ENCODE measurements around the gene NFE2L2.
"Not testable (repeated sequence)": the region's sequence is repeated elsewhere in the genome, so short reads cannot be mapped to it uniquely, and the experiment has no call there.

NFE2L2 gene

DNA sequence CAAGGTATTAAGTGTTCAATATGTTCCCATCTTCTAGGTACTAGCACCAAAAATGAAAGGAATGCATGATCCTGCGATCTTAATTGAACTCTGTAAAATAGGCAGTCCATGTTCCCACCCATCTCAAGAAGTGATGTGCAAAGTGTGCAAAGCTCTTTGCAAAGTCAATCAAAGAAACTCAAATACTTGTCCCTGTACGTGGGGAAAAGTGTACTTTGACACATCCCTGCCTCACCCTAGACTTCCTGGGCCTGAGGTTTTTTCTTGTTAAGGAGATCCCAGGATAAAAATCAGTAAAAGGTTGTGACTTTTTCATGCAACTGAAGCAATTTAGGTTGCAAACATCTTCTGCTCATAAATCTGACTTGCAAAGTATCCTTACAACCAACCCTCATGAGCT, 26.6 kb downstream of the NFE2L2 start:
- no peak for DNase-seq (ENCODE audit: low read depth)

DNA sequence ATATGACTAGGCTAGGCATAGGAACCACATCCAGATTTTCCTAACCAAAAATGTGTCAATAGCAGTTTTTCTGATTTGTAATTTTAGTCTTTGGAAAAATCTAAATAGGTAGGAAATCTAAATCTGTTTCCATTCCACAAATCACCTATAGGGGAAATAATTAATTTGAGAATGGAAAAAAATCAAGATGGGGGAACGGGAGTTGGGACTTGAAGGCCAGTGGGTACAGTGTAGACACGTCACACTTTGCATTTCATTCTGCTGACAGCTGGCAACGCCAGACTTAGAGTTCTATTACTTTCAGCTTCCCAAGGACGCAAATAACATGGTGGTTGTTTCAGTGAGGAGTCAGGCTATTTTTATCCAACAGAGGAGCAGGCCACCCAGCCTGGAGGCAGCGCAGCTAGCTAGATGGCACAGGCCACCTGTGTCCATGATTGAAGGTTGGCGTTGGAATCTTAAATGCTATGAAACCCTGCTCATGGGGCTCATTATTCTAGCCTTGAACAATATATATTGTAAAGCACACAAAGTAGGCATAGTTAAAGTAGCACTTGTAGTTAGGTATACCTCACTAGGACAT, 28.6 kb downstream of the NFE2L2 start:
- DNase-seq (ENCODE audit: low read depth), result no peak

DNA sequence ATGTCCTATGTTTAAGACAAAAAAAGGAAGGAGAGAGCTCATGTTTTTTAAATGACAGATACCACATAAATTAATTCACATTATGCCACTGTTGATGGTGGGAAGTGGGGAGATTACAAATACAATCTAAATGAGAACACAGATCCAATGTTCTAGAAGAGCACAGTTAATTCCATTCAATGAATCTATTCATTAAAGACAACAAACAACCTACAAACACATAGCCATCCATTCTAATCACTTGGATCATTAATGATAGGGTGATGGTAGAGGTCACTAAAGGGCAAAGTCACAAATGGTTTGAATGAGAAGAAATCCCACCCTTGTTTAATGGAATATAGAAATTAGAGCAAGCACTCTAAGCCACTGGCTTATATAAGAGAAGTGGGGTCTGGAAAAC, 30.3 kb downstream of the NFE2L2 start:
- DNase-seq (ENCODE audit: low read depth), result no peak

DNA sequence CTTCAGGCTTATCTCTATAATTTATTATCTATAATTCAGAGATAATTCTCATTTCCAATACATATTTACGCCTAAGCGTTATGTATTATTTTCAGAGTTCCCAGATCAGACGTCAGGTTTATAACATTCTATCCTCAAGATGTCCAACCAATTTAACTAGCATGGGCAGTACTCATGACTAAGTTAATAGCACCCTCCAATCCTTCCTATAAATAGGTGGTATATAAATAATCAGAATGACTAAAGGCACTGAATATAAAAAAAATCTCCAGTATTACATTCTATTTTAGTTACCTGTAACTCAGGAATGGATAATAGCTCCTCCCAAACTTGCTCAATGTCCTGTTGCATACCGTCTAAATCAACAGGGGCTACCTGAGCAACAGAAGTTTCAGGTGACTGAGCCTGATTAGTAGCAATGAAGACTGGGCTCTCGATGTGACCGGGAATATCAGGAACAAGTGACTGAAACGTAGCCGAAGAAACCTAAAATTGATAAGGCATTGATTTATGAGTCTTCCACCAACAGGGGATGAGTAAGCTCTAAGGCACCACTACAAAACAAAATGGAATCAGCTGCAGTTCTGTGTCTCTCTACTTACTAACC, 32.3 kb downstream of the NFE2L2 start:
- no peak for DNase-seq (ENCODE audit: low read depth)

DNA sequence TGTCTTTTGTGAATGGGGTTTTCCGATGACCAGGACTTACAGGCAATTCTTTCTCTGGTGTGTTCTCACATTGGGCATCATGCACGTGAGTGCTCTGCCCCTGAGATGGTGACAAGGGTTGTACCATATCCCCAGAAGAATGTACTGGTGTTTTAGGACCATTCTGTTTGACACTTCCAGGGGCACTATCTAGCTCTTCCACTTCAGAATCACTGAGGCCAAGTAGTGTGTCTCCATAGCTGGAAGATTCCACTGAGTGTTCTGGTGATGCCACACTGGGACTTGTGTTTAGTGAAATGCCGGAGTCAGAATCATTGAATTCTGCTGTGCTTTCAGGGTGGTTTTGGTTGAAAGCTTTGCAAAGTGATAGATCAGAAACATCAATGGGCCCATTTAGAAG, 33.3 kb downstream of the NFE2L2 start:
- DNase-seq (ENCODE audit: low read depth), result no peak

DNA sequence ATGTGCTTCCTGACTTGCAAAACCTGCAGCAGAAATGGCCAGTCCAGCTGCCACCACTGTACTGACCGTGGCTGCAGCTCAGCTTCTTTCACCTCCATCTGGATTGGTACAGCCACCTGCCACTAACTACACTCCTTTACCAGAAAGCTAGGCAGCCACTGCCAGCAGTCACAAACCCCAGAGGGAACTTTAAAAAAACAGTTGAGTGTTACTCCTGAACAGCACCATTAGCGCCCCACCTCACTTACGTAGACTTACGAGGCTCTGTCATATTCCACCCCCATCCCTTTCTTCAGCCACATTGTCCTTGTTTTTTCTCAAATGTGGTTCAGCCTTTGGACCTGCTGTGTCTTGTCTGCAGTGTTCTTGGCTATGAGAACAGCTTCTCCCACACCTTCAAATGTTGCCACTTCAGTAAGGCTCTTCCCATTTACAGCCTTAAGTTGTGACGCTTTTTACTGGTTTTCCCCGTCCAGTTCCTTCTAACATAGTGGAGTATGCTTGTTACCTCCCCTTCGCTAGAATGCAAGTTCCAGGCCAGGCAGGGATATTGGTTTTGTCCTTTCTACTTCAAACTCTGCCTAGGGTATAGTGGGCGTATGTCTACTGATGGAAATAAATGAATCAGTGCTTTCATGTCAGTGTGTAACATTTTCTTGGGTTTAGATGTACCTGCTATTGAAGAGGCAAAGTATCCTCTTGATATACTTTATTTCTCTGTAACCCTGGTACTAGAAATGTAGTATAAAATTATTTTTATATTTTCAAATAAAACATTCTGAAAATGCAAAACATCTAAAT, 34.9 kb downstream of the NFE2L2 start:
- DNase-seq (ENCODE audit: low read depth), result no peak

DNA sequence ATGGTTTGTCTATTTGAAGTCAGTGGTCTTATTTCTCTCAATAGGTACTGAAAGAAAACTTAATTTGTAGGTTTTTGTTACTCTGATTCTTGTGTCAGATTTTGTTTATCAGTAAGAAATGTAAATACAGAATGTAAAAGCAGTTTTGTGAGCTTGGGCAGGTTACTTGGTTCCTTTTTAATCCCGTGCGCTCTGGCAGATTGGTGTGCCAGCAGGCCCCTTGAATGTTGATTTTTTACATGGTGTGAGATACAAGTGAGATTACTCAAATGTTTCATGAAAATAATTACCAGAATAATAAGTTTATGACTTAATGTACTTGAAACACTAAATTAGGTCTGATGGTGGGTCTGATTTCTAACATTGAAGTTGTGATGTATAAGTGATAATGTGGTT, 38.6 kb downstream of the NFE2L2 start:
- no peak for DNase-seq (ENCODE audit: low read depth)

DNA sequence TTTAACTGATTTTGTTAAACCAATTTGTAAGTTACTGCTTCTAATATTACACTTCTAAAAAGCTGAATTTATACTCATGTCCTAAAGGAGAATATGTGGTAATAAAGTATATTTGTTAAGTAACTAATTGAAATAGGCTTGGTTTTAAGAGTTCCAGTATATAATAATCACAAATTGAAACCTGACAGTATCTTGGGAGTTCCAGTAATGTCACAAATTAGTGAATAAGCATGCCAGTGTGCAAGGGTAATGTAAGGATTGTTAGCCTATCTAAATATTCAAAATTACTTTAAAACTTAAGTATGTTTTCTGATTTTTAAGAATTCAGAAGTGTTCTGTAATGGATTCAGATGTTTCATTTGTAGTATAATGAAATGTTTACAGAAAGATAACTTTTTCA, 41.1 kb downstream of the NFE2L2 start:
- not testable (repeated sequence) for DNase-seq (ENCODE audit: low read depth)

DNA sequence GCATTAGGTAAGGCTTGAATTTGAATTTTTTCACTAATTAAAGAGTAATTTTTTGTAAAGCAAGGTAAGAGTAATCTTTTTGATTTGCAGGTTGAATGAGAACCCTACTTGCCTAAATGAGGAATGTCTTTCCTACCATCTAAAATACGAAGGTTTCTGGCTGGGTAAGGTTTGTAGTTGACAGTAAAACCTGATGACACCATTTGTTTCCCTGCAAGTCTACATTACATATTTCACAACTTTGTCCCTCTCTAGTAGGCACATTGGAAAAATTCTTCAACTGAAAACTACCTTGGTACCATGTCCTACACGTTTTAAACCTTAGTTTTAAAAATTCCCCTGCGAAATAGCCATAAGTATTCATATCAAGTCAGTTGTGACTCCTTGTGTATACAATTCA, 42.6 kb downstream of the NFE2L2 start:
- no peak for DNase-seq (ENCODE audit: low read depth)

DNA sequence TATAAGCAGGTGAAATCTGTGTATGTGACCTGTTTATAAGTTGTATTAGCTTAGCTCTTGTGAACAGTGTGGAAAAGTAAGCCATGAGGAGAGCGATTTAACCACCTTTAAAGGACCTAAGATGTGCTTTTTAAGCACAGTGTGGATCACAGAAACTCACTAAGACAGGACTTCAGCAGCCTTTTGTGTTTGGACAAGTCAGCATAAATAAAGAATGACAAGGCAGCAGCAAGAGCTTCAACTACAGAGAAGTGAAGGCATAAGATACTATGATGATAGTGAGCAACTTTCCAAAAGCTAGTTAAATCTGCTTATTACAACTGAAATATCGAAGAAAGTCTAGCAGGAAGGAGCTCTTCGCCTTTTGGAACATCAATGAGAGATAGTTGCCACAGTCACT, 43.0 kb downstream of the NFE2L2 start:
- DNase-seq (ENCODE audit: low read depth), result no peak

DNA sequence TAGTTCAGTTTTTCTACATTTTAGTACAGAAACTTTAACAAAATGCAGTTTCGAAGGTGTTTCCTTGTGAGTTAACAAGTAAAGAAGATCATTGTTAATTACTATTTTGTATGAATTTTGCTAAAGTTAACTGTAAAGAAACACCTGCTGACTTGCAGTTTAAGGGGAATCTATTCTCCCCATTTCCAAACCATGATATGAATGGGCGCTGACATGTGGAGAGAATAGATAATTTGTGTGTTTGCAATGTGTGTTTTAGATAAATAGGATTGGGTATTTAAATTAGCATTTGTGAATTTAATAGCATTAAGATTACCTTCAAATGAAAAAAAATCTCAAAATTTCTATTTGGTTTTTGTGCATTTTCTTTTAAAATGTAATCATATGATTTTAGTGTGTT, 44.7 kb downstream of the NFE2L2 start:
- not testable (repeated sequence) for DNase-seq (ENCODE audit: low read depth)

DNA sequence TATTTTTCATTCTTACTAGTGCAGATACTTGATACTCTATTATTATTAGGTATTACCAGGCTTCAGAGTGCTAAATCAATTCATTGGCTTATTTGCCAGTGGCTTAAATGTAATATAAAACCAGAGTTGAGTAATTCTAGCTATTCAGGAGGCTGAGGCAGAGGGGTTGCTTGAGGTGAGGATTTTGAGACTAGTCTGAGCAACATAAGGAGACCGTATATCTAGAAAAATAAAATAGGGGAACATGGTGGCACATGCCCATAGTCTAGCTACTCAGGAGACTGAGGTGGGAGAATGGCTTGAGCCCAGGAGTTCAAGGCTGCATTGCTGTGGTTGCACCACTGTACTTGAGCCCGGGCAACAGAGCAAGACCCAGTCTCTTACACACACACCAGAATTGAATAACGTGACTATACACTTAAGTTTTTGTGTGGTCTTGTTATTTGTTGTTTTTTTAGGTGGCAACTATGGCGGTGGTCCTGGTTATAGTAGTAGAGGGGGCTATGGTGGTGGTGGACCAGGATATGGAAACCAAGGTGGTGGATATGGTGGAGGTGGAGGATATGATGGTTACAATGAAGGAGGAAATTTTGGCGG, 47.2 kb downstream of the NFE2L2 start:
- DNase-seq (ENCODE audit: low read depth), result no peak

DNA sequence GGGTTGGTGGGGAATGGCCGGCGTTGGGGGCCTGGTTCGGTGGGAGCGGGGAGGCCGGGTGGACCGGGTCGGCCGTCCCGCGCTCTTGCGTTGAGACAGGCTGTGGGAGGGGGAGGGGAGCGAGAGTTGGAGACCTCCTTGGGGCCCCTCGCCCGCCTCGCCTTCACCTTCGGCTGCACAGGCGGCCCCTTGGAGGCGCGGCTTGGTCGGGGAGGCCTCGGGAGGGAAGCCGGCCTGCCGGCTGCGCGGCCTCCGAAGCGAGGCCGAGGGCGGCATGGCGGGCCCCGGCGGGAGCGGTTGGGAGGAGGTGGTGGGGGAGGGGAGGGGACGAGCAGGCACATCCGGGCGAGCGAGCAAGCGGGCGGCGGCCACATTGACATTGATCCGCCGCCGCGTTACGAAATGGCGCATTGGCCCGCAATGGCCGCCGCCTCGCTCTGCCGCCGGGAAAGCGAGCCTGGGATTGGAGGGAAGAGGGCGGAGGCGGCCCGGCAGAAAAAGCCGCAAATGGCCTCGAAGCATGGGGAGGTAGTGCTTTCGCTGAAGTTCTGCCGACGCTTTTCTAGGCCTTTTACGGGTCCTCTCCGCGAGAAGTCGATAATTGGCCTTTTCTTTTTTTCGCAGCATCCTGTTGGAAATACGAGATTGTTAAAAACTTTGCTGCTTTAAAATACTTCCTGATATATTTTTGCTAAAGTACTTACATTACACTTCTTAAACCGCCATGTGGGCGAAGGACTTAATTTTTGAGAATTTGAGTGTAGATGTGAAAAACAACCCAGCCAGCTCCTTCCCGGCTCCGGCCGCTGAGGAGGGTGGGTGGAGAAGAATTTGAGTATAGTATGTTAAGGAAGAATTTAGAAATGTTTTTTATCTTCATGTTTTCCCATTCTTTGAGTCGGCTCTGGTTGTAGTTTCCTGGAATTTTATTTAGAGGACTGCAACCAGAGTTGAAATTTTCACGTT, 51.4 kb downstream of the NFE2L2 start:
- DNase-seq (ENCODE audit: low read depth), result peak; percentile 57

DNA sequence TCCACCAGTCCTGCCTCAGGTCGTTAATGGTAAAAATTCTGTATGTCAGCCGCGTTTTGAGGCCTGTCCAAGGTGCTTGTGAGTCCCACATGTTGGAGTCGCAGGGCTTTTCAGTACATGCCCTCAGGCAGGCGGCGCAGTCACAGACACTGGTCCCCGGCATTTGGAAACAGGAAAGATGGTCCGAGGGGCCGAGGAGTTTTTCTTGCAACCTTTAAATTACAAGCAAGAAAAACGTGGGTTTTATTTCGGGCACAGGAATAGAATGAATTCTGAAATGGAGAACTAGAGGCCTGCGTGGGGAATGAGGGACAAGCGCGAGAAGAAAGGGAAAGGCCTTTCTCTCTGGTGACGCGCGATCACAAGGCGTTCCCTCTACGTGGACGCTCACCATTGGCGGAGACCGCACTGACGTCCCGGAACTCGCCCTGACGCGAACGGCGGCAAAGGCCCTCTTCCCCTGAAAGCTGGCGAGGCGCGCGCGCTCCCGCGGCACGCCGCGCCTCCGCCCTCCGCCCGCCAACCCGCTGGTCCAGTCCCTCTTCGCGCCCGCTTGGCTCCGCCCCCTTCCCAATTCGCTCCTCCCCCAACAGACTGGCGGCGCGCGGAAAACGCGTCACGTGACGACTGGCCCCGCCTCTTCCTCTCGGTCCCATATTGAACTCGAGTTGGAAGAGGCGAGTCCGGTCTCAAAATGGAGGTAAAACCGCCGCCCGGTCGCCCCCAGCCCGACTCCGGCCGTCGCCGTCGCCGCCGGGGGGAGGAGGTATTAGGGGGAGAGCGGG, 52.2 kb downstream of the NFE2L2 start, which contains the start of gene HNRNPA3:
Gene HNRNPA3, plus strand, starts transcription at position 689 of the 785 bp plus-strand sequence. Its CDS starts 6 bp downstream, at position 695.
- peak; percentile 97 for DNase-seq (ENCODE audit: low read depth)

DNA sequence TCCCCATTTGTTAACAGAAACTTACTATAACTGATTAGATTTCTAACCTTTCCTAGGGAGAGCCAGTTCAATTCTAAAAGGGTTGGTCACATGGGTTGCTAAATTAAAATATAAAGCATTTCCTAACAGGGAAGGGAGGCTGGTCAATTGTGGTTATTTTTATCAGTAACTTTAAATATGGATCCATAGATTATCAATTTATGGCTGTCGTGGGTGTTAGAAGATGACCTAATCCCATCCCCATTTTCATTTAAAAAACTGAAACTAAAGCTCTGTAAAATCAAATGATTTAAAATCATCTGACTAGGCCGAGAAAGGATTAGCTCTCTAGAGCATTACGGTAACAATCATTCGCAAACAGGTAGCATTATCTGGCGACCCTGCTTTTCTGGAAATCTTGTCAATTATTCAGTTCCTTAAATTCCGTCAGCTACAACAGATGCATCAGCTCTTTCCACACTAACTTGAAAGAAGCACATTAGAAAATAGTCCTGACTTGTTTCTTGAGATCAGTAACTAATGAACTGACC, 52.9 kb downstream of the NFE2L2 start:
- no peak for DNase-seq (ENCODE audit: low read depth)

DNA sequence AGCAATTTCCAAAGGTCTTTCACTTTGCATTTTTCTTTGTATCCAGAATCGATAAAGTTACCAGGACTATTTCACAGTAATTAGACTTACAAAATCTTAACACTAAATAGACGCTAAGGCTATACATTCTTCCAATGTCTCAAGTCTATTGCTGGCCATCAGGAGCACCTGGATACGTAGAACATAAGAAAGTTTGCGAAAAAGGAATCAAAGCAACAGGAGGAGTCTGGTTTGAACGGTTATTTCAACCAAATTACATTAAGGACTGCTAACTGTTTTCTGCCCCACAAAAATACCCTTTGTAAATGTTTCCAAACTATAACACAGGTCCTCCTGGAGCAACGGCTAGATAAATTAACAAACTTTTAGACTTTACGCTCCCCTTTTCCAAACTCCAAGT, 53.4 kb downstream of the NFE2L2 start:
- DNase-seq (ENCODE audit: low read depth), result no peak

DNA sequence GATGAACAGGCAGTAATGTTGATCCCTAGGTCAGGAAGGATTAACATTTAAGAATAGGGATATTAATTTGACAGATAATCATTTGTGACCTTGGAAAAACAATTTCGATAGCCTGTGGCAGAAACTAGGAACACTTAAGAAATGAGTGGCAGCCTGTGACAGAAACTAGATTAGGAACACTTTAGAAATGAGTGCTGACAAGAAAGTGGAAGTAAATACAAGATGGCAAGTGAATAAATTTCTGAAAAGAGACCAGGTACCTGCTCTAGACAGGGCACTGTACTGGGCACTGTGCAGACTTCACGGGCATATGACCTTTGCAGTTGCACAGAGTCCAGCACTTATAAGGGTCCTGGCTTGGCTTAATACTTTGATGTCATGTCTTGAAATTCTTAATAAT, 57.4 kb downstream of the NFE2L2 start:
- no peak for DNase-seq (ENCODE audit: low read depth)

DNA sequence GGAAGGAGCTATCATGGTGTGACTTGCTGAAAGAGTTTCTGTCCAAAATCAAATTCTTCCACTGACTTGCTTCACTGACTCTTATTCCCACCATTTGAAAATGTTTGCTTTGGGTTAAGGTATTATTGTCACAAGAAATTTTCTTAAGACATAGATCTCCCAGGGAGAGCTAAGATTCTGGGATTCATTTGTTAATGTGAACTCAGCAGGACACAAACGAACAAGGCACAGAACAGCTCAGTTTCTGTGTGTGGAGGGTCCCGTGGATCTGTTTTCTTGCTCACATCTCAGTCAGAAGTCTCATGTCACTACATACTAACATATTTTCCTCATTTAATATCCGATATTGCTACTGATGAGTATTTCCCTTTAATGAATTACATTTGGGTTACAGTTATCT, 60.1 kb downstream of the NFE2L2 start:
- no peak for DNase-seq (ENCODE audit: low read depth)

DNA sequence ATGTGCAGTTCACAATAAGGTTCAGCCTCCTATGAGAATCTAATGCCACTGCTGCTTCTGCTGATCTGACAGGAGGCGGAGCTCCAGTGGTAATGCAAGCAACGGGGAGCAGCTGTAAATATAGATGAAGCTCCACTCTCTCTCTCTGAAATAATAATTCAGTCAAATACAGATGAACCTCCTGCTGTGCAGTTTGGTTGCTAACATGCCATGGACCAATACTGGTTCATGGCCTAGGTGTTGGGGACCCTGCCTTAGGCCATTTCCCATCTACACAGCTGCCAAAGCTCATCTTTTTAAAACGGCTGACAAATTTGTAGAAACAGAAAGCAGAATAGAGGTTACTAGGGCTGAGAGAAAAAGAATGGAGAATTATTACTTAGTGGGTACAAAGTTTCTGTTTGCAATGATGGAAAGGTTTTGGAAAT, 62.6 kb downstream of the NFE2L2 start:
- DNase-seq (ENCODE audit: low read depth), result no peak

DNA sequence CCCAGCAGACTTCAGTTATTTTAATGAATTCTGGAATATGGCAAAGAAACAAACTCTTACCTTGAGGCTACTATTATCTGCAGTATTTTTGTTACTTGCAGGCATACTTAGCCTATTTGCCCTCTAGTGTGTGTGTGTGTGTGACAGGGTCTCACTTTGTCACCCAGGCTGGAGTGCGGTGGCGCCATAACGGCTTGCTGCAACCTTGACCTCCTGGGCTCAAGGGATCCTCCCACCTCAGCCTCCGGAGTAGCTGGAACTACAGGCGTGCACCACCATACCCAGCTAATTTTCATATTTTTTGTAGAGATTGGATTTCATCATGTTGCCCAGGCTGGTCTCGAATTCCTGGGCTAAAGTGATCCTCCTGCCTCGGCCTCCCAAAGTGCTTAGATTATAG, 64.1 kb downstream of the NFE2L2 start:
- DNase-seq (ENCODE audit: low read depth), result not testable (repeated sequence)

DNA sequence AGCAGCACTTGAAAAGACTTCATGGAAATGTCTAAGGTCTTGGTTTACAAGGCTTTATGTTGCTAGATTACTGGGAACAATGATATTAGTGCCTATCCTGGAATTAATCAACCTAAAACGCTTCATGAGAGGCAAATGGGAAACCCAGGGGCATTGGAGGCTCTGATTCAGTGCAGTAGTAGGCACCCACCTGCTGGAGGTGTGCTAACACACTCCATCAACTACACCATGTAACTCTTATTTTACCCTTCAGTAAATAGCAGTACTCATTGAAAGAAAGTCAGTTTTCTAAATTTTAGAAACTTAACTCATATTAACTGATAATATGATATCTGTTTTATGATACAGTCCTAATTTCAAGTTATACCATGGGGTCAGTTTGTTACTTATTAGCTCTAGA, 69.3 kb downstream of the NFE2L2 start:
- DNase-seq (ENCODE audit: low read depth), result no peak
